A549 (cell line): ENCODE data around the gene ANAPC5.

Experiments
- CEBPB ChIP-seq, 2 experiments: fragments of >200 bp in 1 of 2; sonication (Bioruptor Twin) in 1 of 2; formaldehyde crosslinking in 1 of 2; IDR thresholded peaks; 2 replicates each; pipeline ENCODE4 v1.6.1; 2012 to 2016
- HES2 ChIP-seq: fragments of >200 bp; sonication (Bioruptor Twin); formaldehyde crosslinking; IDR thresholded peaks from 2 replicates; pipeline ENCODE4 v1.6.1; 2016
- NR3C1 ChIP-seq: fragments of >200 bp; sonication (Bioruptor Twin); formaldehyde crosslinking; IDR thresholded peaks from 3 replicates; pipeline ENCODE4 v1.6.1; 2017
- SMC3 ChIP-seq: fragments of >200 bp; sonication (Bioruptor Twin); formaldehyde crosslinking; IDR thresholded peaks from 3 replicates; pipeline ENCODE4 v1.6.1; 2018; ENCODE audit warnings: inconsistent platforms
- TF ChIP-seq, protein P1 (sequence below): fragments of >200 bp; sonication (Bioruptor Twin); formaldehyde crosslinking; IDR thresholded peaks from 3 replicates; pipeline ENCODE4 v1.5.1; 2016

GRCh38 chr12:121300083-121300819 is 52.0 kb downstream of the ANAPC5 start:
- TF ChIP-seq HES2: no peak
- no peak for TF ChIP-seq CEBPB (IDR thresholded peaks at IDR 0.05)
- no peak for TF ChIP-seq NR3C1
- TF ChIP-seq SMC3: no peak
- TF ChIP-seq, protein P1, sequence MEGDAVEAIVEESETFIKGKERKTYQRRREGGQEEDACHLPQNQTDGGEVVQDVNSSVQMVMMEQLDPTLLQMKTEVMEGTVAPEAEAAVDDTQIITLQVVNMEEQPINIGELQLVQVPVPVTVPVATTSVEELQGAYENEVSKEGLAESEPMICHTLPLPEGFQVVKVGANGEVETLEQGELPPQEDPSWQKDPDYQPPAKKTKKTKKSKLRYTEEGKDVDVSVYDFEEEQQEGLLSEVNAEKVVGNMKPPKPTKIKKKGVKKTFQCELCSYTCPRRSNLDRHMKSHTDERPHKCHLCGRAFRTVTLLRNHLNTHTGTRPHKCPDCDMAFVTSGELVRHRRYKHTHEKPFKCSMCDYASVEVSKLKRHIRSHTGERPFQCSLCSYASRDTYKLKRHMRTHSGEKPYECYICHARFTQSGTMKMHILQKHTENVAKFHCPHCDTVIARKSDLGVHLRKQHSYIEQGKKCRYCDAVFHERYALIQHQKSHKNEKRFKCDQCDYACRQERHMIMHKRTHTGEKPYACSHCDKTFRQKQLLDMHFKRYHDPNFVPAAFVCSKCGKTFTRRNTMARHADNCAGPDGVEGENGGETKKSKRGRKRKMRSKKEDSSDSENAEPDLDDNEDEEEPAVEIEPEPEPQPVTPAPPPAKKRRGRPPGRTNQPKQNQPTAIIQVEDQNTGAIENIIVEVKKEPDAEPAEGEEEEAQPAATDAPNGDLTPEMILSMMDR: no peak
